ENCODE measurements around the gene AIMP1.

AIMP1 gene

DNA sequence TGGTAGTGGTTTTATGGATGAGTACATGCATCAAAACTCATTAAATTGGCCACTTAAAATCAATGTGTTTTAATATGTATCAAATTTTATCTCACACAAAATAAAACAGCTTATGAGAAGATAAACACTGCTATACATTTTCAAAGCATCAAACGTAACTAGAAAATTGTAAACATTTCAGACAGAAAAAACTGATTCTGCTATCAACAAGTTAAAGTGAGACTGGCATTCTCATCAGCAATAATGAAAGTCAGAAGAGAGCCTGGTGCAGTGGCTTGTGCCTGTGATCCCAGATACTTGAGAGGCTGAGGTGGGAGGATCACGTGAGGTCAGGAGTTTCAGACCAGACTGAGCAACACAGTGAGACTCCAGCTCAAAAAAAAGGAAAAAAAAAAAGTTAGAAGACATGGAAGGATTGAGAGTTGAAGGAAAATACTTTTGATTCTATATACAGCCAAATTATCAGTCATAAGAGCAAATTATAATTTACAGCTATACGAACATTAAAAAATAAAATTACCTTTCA, 3.3 kb upstream of the AIMP1 start:
- H3K27me3 ChIP-seq (ENCODE audit: control insufficient read depth, low read length), result no peaks in the 10 kb centered on the region
- no peaks in the 10 kb centered on the region for H3F3A ChIP-seq (ENCODE audit: control insufficient read depth, insufficient read depth)
- H3K9me2 ChIP-seq (replicated peaks; ENCODE audit: control insufficient read depth, low read length), result no peaks in the 10 kb centered on the region
- H3K4me2 ChIP-seq (ENCODE audit: low read length), result no peak overlapping the region
- 0 out of 2 replicates have a peak, but pooled peaks cover 2% of the 10 kb centered on the region for H4K20me1 ChIP-seq (ENCODE audit: control insufficient read depth, insufficient read depth, low read depth, low read length)
- H3K4me3 ChIP-seq (ENCODE audit: low read length), result no peak overlapping the region
- H3K79me2 ChIP-seq (ENCODE audit: control insufficient read depth, low read length), result peaks cover 72% of the 10 kb centered on the region
- no peak overlapping the region for H3K27ac ChIP-seq (ENCODE audit: low read depth, low read length)
- TF ChIP-seq, protein P1, sequence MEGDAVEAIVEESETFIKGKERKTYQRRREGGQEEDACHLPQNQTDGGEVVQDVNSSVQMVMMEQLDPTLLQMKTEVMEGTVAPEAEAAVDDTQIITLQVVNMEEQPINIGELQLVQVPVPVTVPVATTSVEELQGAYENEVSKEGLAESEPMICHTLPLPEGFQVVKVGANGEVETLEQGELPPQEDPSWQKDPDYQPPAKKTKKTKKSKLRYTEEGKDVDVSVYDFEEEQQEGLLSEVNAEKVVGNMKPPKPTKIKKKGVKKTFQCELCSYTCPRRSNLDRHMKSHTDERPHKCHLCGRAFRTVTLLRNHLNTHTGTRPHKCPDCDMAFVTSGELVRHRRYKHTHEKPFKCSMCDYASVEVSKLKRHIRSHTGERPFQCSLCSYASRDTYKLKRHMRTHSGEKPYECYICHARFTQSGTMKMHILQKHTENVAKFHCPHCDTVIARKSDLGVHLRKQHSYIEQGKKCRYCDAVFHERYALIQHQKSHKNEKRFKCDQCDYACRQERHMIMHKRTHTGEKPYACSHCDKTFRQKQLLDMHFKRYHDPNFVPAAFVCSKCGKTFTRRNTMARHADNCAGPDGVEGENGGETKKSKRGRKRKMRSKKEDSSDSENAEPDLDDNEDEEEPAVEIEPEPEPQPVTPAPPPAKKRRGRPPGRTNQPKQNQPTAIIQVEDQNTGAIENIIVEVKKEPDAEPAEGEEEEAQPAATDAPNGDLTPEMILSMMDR (IDR thresholded peaks at IDR 0.05; ENCODE audit: low read depth, low read length, poor library complexity, severe bottlenecking), result no peak
- TF ChIP-seq EZH2phosphoT487 (IDR thresholded peaks at IDR 0.05; ENCODE audit: borderline replicate concordance, low read length), result no peak
- no peaks in the 10 kb centered on the region for H3K9me3 ChIP-seq (ENCODE audit: control insufficient read depth, insufficient read depth, low read length)
- H3K4me1 ChIP-seq (ENCODE audit: control insufficient read depth, low read length), result peaks cover 14% of the 10 kb centered on the region
- H3K36me3 ChIP-seq (ENCODE audit: control insufficient read depth, low read length), result peaks cover 17% of the 10 kb centered on the region

DNA sequence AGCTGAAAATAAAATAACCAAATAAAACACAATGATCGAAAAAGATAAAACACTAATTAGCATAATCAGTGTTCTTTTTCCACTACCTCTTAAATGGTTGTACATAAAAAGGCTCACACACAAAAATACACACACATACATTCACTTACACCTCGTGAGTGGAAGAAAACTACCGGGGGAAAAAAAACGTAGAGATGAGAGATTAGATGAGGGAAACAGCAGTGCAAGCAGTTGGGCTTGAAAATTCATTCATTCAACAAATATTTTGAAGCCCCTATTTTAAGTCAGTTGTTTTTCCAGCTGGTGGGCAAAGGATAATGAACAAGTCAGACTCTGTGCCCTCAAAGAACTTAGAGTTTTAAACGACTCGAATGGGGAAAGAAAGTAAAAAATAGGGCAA, 1.4 kb upstream of the AIMP1 start:
- H3K4me3 ChIP-seq (ENCODE audit: low read length), result peak overlapping the region; percentile 90
- H3F3A ChIP-seq (ENCODE audit: control insufficient read depth, insufficient read depth), result peaks cover 6% of the 10 kb centered on the region; the same call in 1 of the 2 replicates
- no peaks in the 10 kb centered on the region for H3K27me3 ChIP-seq (ENCODE audit: control insufficient read depth, low read length)
- H3K4me1 ChIP-seq (ENCODE audit: control insufficient read depth, low read length), result peaks cover 23% of the 10 kb centered on the region
- H3K27ac ChIP-seq (ENCODE audit: low read depth, low read length), result no peak overlapping the region
- H3K36me3 ChIP-seq (ENCODE audit: control insufficient read depth, low read length), result peaks cover 22% of the 10 kb centered on the region
- no peaks in the 10 kb centered on the region for H3K9me2 ChIP-seq (replicated peaks; ENCODE audit: control insufficient read depth, low read length)
- 0 out of 2 replicates have a peak, but pooled peaks cover 2% of the 10 kb centered on the region for H4K20me1 ChIP-seq (ENCODE audit: control insufficient read depth, insufficient read depth, low read depth, low read length)
- peaks cover 91% of the 10 kb centered on the region for H3K79me2 ChIP-seq (ENCODE audit: control insufficient read depth, low read length)
- no peak for TF ChIP-seq EZH2phosphoT487 (IDR thresholded peaks at IDR 0.05; ENCODE audit: borderline replicate concordance, low read length)
- TF ChIP-seq, protein P1 (IDR thresholded peaks at IDR 0.05; ENCODE audit: low read depth, low read length, poor library complexity, severe bottlenecking), result no peak
- H3K4me2 ChIP-seq (ENCODE audit: low read length), result peak overlapping the region; percentile 77
- H3K9me3 ChIP-seq (ENCODE audit: control insufficient read depth, insufficient read depth, low read length), result no peaks in the 10 kb centered on the region

DNA sequence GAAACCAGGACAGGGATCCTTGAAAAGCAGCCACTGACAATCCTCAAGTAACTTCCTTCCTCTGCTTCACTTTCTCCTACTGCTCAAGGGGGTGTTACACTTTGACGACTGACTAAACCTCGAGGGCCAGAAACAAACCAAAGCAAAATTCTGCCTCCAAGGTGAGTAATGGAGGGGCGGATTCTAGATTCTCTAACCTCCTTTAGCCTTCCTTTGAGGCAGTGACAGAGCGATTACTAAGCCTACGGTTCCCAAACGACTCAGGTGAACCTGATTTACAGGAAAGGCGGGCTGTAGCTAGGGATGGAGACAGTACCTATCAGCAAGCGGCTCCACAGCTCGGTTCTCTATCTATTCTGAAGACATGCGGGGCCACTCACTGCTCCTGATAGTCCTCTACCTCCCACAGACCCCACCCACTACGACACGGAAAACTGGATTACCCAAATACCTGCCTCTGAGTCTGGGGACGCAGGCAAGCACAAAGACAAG, 828 bp upstream of the AIMP1 start:
- no peak for TF ChIP-seq EZH2phosphoT487 (IDR thresholded peaks at IDR 0.05; ENCODE audit: borderline replicate concordance, low read length)
- TF ChIP-seq, protein P1 (IDR thresholded peaks at IDR 0.05; ENCODE audit: low read depth, low read length, poor library complexity, severe bottlenecking), result no peak
- peaks cover 6% of the 10 kb centered on the region; the same call in 1 of the 2 replicates for H3F3A ChIP-seq (ENCODE audit: control insufficient read depth, insufficient read depth)
- H3K9me2 ChIP-seq (replicated peaks; ENCODE audit: control insufficient read depth, low read length), result no peaks in the 10 kb centered on the region
- peak overlapping the region; percentile 90 for H3K4me3 ChIP-seq (ENCODE audit: low read length)
- peak overlapping the region; percentile 77 for H3K4me2 ChIP-seq (ENCODE audit: low read length)
- no peaks in the 10 kb centered on the region for H3K27me3 ChIP-seq (ENCODE audit: control insufficient read depth, low read length)
- peaks cover 23% of the 10 kb centered on the region for H3K4me1 ChIP-seq (ENCODE audit: control insufficient read depth, low read length)
- peak overlapping the region; percentile 73 for H3K27ac ChIP-seq (ENCODE audit: low read depth, low read length)
- peaks cover 93% of the 10 kb centered on the region for H3K79me2 ChIP-seq (ENCODE audit: control insufficient read depth, low read length)
- peaks cover 28% of the 10 kb centered on the region for H3K36me3 ChIP-seq (ENCODE audit: control insufficient read depth, low read length)
- H3K9me3 ChIP-seq (ENCODE audit: control insufficient read depth, insufficient read depth, low read length), result no peaks in the 10 kb centered on the region
- 0 out of 2 replicates have a peak, but pooled peaks cover 6% of the 10 kb centered on the region for H4K20me1 ChIP-seq (ENCODE audit: control insufficient read depth, insufficient read depth, low read depth, low read length)

Data from DOHH2 (cell line).